NOMO-1 treated with dmso at 0.1 percent for 144 hours (cell line): ENCODE measurements around the gene TFAP2C.
"Not testable (repeated sequence)": the region's sequence is repeated elsewhere in the genome, so short reads cannot be mapped to it uniquely, and the experiment has no call there.

Experiments used
- DNase-seq: peaks from one replicate; lab custom pipeline; 2025; ENCODE audit not compliant: unreplicated experiment; lab: John Stamatoyannopoulos, UW

TFAP2C gene

GRCh38 chr20:56637576-56637975 is 8.5 kb downstream of the TFAP2C start:
- no peak for DNase-seq

- no peak for DNase-seq
Measured at GRCh38 chr20:56646599-56646998, 17.5 kb downstream of the TFAP2C start.

GRCh38 chr20:56653211-56653610 is 24.1 kb downstream of the TFAP2C start:
- no peak for DNase-seq

- no peak for DNase-seq
Measured at GRCh38 chr20:56656632-56657031, 27.5 kb downstream of the TFAP2C start.

GRCh38 chr20:56657879-56658278 is 28.8 kb downstream of the TFAP2C start:
- DNase-seq = no peak

GRCh38 chr20:56658341-56658947 is 29.3 kb downstream of the TFAP2C start:
- not testable (repeated sequence) for DNase-seq

- DNase-seq = no peak
Measured at GRCh38 chr20:56663660-56664059, 34.6 kb downstream of the TFAP2C start.

GRCh38 chr20:56664796-56665195 is 35.7 kb downstream of the TFAP2C start:
- DNase-seq = no peak

GRCh38 chr20:56665806-56666205 is 36.7 kb downstream of the TFAP2C start:
- DNase-seq = no peak

- DNase-seq = no peak
Measured at GRCh38 chr20:56673450-56673849, 44.3 kb downstream of the TFAP2C start.

GRCh38 chr20:56676001-56676400 is 46.9 kb downstream of the TFAP2C start:
- no peak for DNase-seq

GRCh38 chr20:56676679-56677078 is 47.6 kb downstream of the TFAP2C start:
- DNase-seq = no peak

- DNase-seq = no peak
Measured at GRCh38 chr20:56683077-56683865, 54.2 kb downstream of the TFAP2C start.

- DNase-seq = no peak
Measured at GRCh38 chr20:56685879-56686278, 56.8 kb downstream of the TFAP2C start.

GRCh38 chr20:56687061-56687460 is 58.0 kb downstream of the TFAP2C start:
- DNase-seq = no peak

GRCh38 chr20:56688106-56688505 is 59.0 kb downstream of the TFAP2C start:
- DNase-seq = no peak
